Bronchial smooth muscle cell (primary cell): ENCODE measurements around the gene CTTN. TPM values are rescaled to one million over a fixed set of nuclear protein-coding genes. Genes with fewer than 3 reads are reported as not detected.

Experiments used
- total RNA-seq: library from RNA; depleted of rRNA; stranded (reverse); fragments of >200 nt; gene quantifications from 2 replicates; pipeline ENCODE4 v1.2.1, GENCODE V29; 2014

CTTN gene
- total RNA-seq, result 439 and 531 TPM in 2 replicates

DNA sequence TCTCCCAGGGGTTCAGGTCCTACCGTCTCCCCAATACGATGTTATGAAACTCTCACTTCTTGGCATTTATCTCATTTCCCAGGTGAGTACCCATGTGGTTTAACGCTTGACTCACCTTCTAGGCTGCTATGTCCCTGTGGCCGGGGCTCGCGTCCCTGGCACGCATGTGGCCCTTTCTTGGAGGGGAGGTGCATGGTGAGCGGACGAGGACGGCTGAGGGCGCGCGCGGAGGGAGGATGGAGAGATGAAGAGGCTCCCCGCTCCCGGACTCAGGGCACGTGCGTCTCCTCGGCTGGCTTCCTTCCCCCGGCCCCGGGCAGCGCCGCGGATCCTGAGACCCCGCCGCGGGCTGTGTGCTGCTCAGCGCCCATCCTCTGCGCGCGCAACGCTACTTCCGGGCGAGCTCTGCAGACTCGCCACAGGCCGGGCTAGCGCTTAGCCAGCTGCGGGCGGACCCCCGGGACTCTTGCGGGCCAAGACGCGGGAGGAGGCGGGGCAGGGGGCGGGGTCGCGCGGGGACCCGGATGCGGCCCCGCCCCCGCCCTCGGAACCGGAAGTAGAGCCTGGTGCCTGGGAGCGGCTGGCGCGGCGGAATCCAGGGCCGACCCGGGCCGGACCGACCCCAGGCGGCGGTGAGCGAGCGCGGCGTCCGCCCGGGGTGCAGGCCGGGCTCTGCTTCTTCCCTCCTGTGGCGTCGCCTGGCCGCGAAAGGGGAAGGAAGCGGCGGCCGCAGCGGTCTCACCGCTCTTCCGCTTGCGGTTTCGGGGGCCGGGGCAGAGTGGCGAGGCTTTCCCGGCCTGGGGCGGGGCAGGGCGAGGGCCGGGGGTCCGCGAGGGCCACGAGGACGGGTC lies at the start of gene CTTN:
Gene CTTN (plus strand): TSS at position 547 of the 851 bp plus-strand sequence. CDS start 8,769 bp downstream, outside the sequence.

Other genes with a start within 250 kb of the CTTN start
- 30.8 and 31.1 TPM in 2 replicates for gene FADD, start 195.2 kb upstream of the CTTN start, total RNA-seq
- 28.2 and 38.9 TPM in 2 replicates for gene PPFIA1, start 127.8 kb upstream of the CTTN start, total RNA-seq